B cell (primary cell): Measurements from ENCODE around the gene RBM34. TPM values are rescaled to one million over a fixed set of nuclear protein-coding genes. Genes with fewer than 3 reads are reported as not detected.

ENCODE experiments used
- ATAC-seq: fragments of 200-7000 bp; cut with Tn5 transposase; one replicate; pipeline ENCODE4 v1.10.0; 2021; ENCODE audit warnings: low read depth, mild to moderate bottlenecking, moderate number of reproducible peaks, moderate library complexity
- CTCF ChIA-PET: fragments of 350-600 bp; sonication (Branson Sonifier 250); formaldehyde crosslinking; loops from one replicate; lab custom pipeline; 2021; ENCODE audit warnings: antibody characterized with exemption, inconsistent platforms; lab: Charles Lee
- POLR2A ChIA-PET: fragments of 350-600 bp; sonication (Branson Sonifier 250); formaldehyde crosslinking; loops from one replicate; lab custom pipeline; 2021; ENCODE audit warnings: antibody characterized with exemption; lab: Charles Lee
- DNase-seq: peaks from one replicate; pipeline ENCODE4 v3.0.0; 2013
- H2AFZ ChIP-seq: 2 replicates; pipeline ENCODE4 v1.6.1; 2012; ENCODE audit warnings: mild to moderate bottlenecking, low read depth, low read length; ENCODE audit not compliant: insufficient read depth, poor library complexity, severe bottlenecking
- H3K27ac ChIP-seq, 2 donors: 1 replicate in 1 of 2; 2 replicates in 1 of 2; pipeline ENCODE4 v1.5.1; 2012 to 2013; ENCODE audit warnings: low read length in 2 of 2, mild to moderate bottlenecking in 2 of 2, moderate library complexity in 1 of 2
- H3K27me3 ChIP-seq, 4 experiments: fragments of 200-600 bp in 1 of 4; sonication (generic) in 1 of 4; replicated peaks in 1 of 4; 1 replicate in 2 of 4; 2 replicates in 2 of 4; pipeline versions ENCODE4 v1.6.1 to v1.7.0; 2013 to 2016; ENCODE audit warnings: low read length in 3 of 4, mild to moderate bottlenecking in 2 of 4, mixed read lengths in 1 of 4, moderate library complexity in 1 of 4; ENCODE audit not compliant: insufficient read depth in 4 of 4, control insufficient read depth in 3 of 4; ENCODE audit errors: control extremely low read depth in 1 of 4
- H3K36me3 ChIP-seq, 2 experiments: replicated peaks in 1 of 2; 1 replicate in 1 of 2; 2 replicates in 1 of 2; pipeline versions ENCODE4 v1.6.1 to v1.7.1; 2013; ENCODE audit warnings: low read length in 1 of 2; ENCODE audit not compliant: insufficient read depth in 2 of 2, control insufficient read depth in 1 of 2; ENCODE audit errors: control extremely low read depth in 1 of 2, extremely low read depth in 1 of 2
- H3K4me1 ChIP-seq, 2 donors: fragments of 200-600 bp in 1 of 2; sonication (generic) in 1 of 2; 1 replicate in 1 of 2; 2 replicates in 1 of 2; pipeline versions ENCODE4 v1.5.1 to v1.6.1; 2013 to 2017; ENCODE audit warnings: low read length in 2 of 2; ENCODE audit not compliant: control insufficient read depth in 2 of 2, insufficient read depth in 2 of 2
- H3K4me2 ChIP-seq: replicated peaks from 2 replicates; pipeline ENCODE3; 2012; ENCODE audit warnings: mild to moderate bottlenecking, low read depth, low read length; ENCODE audit not compliant: poor library complexity, severe bottlenecking
- H3K4me3 ChIP-seq, 5 experiments: fragments of 200-600 bp in 1 of 5; sonication (generic) in 1 of 5; 1 replicate in 3 of 5; 2 replicates in 2 of 5; pipeline versions ENCODE4 v1.5.1 to v1.7.0; 2011 to 2016; ENCODE audit warnings: low read length in 4 of 5, mild to moderate bottlenecking in 4 of 5, low read depth in 2 of 5, control low read depth in 1 of 5, moderate library complexity in 1 of 5; ENCODE audit not compliant: insufficient read depth in 1 of 5; ENCODE audit errors: control extremely low read depth in 1 of 5, extremely low read depth in 1 of 5
- H3K79me2 ChIP-seq: fragments of 200-600 bp; sonication (generic); one replicate; pipeline ENCODE4 v1.6.0; 2016; ENCODE audit warnings: low read length; ENCODE audit not compliant: control insufficient read depth, insufficient read depth
- H3K9ac ChIP-seq: fragments of 200-600 bp; sonication (generic); 2 replicates; pipeline ENCODE4 v1.6.1; 2017; ENCODE audit warnings: mild to moderate bottlenecking, low read length, moderate library complexity
- H3K9me3 ChIP-seq, 3 donors: one replicate each; pipeline versions ENCODE4 v1.6.1 to v1.7.1; 2013; ENCODE audit warnings: low read length in 2 of 3; ENCODE audit not compliant: control insufficient read depth in 2 of 3, insufficient read depth in 1 of 3; ENCODE audit errors: control extremely low read depth in 1 of 3
- H4K20me1 ChIP-seq: 2 replicates; pipeline ENCODE4 v1.6.0; 2012; ENCODE audit warnings: mild to moderate bottlenecking, low read length; ENCODE audit not compliant: insufficient read depth, control insufficient read depth, poor library complexity, severe bottlenecking
- H3K27ac Mint-ChIP-seq: one replicate; pipeline ENCODE4 v1.8.0; 2021; ENCODE audit warnings: mixed read lengths
- H3K27me3 Mint-ChIP-seq: one replicate; pipeline ENCODE4 v1.8.0; 2021; ENCODE audit warnings: mixed read lengths
- H3K4me1 Mint-ChIP-seq: one replicate; pipeline ENCODE4 v1.8.0; 2021; ENCODE audit warnings: mixed read lengths
- H3K4me3 Mint-ChIP-seq: one replicate; pipeline ENCODE4 v1.8.0; 2021; ENCODE audit warnings: mixed read lengths
- H3K9me3 Mint-ChIP-seq: one replicate; pipeline ENCODE4 v1.8.0; 2022; ENCODE audit warnings: mixed read lengths; ENCODE audit not compliant: insufficient read depth
- CTCF ChIP-seq: fragments of 200-600 bp; IDR thresholded peaks from one replicate; pipeline ENCODE4 v1.8.0; 2022; ENCODE audit warnings: antibody characterized with exemption, mild to moderate bottlenecking
- EZH2 ChIP-seq: IDR thresholded peaks from 2 replicates; pipeline ENCODE4 v1.6.1; 2012; ENCODE audit warnings: borderline replicate concordance, low read depth, mild to moderate bottlenecking, moderate library complexity, low read length; ENCODE audit not compliant: insufficient read depth, poor library complexity, severe bottlenecking
- WGBS: methylation state at CpG from one replicate; pipeline ENCODE4 v1.1.5; 2013; ENCODE audit warnings: missing lambda C conversion rate; ENCODE audit not compliant: insufficient coverage; 5-methylcytosine and 5-hydroxymethylcytosine counted together
- intact Hi-C: fragments of 100-400 bp; cut with micrococcal nuclease; formaldehyde crosslinking; loops from one replicate; pipeline ENCODE4 v1.10.0; 2022
- polyA plus RNA-seq: library from polyadenylated mRNA; depleted of rRNA; stranded (reverse); fragments of >200 nt; gene quantifications from 2 replicates; pipeline ENCODE4 v1.2.3, GENCODE V29; 2012
- total RNA-seq, 2 donors: library from RNA; stranded (reverse); fragments of 120-200 nt in 1 of 2; gene quantifications; 1 replicate in 1 of 2; 2 replicates in 1 of 2; pipeline versions ENCODE4 v1.2.3 to v1.2.4, GENCODE V29; 2013 to 2022

RBM34 gene
- total and polyA plus RNA-seq, 2 donors (not counting 1 experiment from before 2014, with no cell fraction given) = 24.4 to 131 TPM

- Histone ChIP-seq H3K4me3 (no peak overlapping the region), H3K4me2 (no peak overlapping the region), H3K9ac (no peak overlapping the region), H3K36me3 (peaks cover 16 to 73% of the 10 kb centered on the region in 2 experiments), H3K4me1 (no peaks in the 10 kb centered on the region), H2AFZ (no peak overlapping the region), H3K27ac (no peak overlapping the region), H3K79me2 (peaks cover 10% of the 10 kb centered on the region), H3K27me3 (no peaks in the 10 kb centered on the region), H4K20me1 (peaks cover 35% of the 10 kb centered on the region), H3K9me3 (no peaks in the 10 kb centered on the region)
- TF ChIP-seq EZH2 (no peak), CTCF (no peak)
- no peak for ATAC-seq
- no peak for DNase-seq
- H3K27ac Mint-ChIP-seq = no peak overlapping the region
- ChIA-PET CTCF (no interaction called here), POLR2A (no interaction called here)
- no peaks in the 10 kb centered on the region for H3K4me1 Mint-ChIP-seq
- H3K27me3 Mint-ChIP-seq = no peaks in the 10 kb centered on the region
- intact Hi-C loops = no loop called here
- 96% methylated on average over 4 of the region's 7 CpGs for WGBS
- H3K9me3 Mint-ChIP-seq = no peaks in the 10 kb centered on the region
- H3K4me3 Mint-ChIP-seq = no peak overlapping the region
Observed at GRCh38 chr1:235113183-235113917, 47.7 kb downstream of the RBM34 start.
